Neural cell (in vitro differentiated cells): ENCODE measurements around the gene KCNJ16.

ENCODE experiments used
- EP300 ChIP-seq: fragments of 450-650 bp; conservative IDR thresholded peaks from 2 replicates; pipeline ENCODE4 v1.6.1; 2014; ENCODE audit warnings: antibody characterized with exemption, mild to moderate bottlenecking, moderate library complexity; ENCODE audit not compliant: poor library complexity, severe bottlenecking
- TF ChIP-seq, protein P1 (sequence below): fragments of 450-650 bp; IDR thresholded peaks from 2 replicates; pipeline ENCODE4 v1.5.1; 2014; ENCODE audit warnings: antibody characterized with exemption, mild to moderate bottlenecking, moderate library complexity; ENCODE audit not compliant: poor library complexity, severe bottlenecking

DNA sequence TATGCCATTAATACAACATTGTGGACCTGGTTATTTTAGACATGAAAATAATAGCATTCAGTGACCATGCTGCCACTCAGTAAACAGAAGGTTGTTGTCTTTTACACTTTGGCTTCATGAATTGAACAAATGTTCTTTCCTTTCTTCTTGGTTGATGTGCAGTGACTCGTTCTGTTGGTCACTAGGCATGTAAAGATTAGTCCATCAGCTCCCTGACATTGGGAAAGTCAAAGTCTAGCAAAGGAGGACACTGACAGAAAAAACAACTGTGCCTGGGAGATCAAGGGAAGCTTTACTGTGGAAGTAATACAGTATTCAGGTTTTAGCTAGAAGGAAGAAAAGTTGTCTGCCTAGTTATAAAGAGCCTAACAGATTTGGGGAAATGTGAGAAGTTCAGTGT lies 6.9 kb downstream of the KCNJ16 start:
- TF ChIP-seq, protein P1, sequence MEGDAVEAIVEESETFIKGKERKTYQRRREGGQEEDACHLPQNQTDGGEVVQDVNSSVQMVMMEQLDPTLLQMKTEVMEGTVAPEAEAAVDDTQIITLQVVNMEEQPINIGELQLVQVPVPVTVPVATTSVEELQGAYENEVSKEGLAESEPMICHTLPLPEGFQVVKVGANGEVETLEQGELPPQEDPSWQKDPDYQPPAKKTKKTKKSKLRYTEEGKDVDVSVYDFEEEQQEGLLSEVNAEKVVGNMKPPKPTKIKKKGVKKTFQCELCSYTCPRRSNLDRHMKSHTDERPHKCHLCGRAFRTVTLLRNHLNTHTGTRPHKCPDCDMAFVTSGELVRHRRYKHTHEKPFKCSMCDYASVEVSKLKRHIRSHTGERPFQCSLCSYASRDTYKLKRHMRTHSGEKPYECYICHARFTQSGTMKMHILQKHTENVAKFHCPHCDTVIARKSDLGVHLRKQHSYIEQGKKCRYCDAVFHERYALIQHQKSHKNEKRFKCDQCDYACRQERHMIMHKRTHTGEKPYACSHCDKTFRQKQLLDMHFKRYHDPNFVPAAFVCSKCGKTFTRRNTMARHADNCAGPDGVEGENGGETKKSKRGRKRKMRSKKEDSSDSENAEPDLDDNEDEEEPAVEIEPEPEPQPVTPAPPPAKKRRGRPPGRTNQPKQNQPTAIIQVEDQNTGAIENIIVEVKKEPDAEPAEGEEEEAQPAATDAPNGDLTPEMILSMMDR, result no peak
- TF ChIP-seq EP300, result no peak
